SK-N-SH (cell line): ENCODE results near the gene CHID1.

Experiments
- CHD2 ChIP-seq: fragments of 150-350 bp; IDR thresholded peaks from 2 replicates; pipeline ENCODE4 v1.6.1; 2018; ENCODE audit warnings: low read length; ENCODE audit not compliant: partially characterized antibody
- FOXM1 ChIP-seq: IDR thresholded peaks from 2 replicates; pipeline ENCODE4 v1.4.0; 2012; ENCODE audit warnings: low read depth, mild to moderate bottlenecking
- POLR2AphosphoS5 ChIP-seq: IDR thresholded peaks from 2 replicates; pipeline ENCODE4 v1.6.1; 2012; ENCODE audit warnings: low read depth, low read length
- USF2 ChIP-seq: fragments of 150-350 bp; IDR thresholded peaks from 2 replicates; pipeline ENCODE4 v1.6.1; 2017; ENCODE audit warnings: antibody characterized with exemption, low read length, low read depth, borderline replicate concordance
- YY1 ChIP-seq: IDR thresholded peaks from 2 replicates; pipeline ENCODE4 v1.4.0; 2012; ENCODE audit warnings: low read depth, mild to moderate bottlenecking
- TF ChIP-seq, protein P1 (sequence below): fragments of 200-600 bp; sonication (generic); IDR thresholded peaks from 2 replicates; pipeline ENCODE4 v1.6.1; 2017; ENCODE audit warnings: antibody characterized with exemption, mild to moderate bottlenecking, moderate library complexity

DNA sequence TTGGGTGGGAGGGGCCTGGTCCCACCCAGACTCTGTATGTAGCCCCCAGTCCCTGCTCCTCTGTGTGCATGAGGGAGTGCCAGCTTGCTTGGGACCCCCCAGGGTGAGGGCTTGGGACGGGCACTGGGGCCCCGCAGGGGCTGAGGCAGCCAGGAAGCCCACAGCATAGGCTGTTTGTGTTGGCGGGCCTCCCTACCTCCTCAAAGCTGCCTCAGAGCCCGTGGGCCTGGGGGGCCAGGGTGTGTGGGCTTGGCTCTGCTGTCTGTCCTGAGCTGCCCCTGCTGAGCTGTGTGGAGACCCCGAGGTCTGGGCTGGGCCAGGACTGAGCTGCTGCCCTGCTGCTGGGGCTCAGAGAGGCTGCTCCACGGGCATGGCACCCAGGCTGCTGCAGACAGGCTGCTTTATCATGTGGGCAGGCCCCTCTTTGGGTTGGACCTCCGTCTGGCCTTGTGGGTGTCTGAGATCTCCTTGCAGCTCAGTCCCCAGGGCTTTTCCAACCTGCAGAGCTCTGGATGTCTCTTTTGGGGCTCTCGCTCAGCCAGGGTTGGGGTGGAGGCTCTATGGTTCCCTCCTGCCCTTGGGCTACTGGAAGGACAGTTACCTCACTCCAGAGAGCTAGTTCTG lies 64.6 kb downstream of the CHID1 start:
- no peak for TF ChIP-seq CHD2
- TF ChIP-seq, protein P1, sequence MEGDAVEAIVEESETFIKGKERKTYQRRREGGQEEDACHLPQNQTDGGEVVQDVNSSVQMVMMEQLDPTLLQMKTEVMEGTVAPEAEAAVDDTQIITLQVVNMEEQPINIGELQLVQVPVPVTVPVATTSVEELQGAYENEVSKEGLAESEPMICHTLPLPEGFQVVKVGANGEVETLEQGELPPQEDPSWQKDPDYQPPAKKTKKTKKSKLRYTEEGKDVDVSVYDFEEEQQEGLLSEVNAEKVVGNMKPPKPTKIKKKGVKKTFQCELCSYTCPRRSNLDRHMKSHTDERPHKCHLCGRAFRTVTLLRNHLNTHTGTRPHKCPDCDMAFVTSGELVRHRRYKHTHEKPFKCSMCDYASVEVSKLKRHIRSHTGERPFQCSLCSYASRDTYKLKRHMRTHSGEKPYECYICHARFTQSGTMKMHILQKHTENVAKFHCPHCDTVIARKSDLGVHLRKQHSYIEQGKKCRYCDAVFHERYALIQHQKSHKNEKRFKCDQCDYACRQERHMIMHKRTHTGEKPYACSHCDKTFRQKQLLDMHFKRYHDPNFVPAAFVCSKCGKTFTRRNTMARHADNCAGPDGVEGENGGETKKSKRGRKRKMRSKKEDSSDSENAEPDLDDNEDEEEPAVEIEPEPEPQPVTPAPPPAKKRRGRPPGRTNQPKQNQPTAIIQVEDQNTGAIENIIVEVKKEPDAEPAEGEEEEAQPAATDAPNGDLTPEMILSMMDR, result no peak
- TF ChIP-seq USF2, result no peak
- TF ChIP-seq POLR2AphosphoS5, result no peak
- no peak for TF ChIP-seq YY1
- TF ChIP-seq FOXM1, result no peak
